Caco-2 (cell line): ENCODE measurements around the gene GAREM1. TPM values are rescaled to one million over a fixed set of nuclear protein-coding genes. Genes with fewer than 3 reads are reported as not detected.

Experiments used
- BruUV-seq: library from RNA; stranded (reverse); fragments of 400-500 nt; replicated peaks from 2 replicates; lab custom pipeline; 2021; lab: Mats Ljungman, UMichigan
- CTCF ChIA-PET: fragments of 300-600 bp; sonication (Branson Sonifier 250); formaldehyde crosslinking; loops from one replicate; lab custom pipeline; 2022; ENCODE audit warnings: antibody characterized with exemption; lab: Charles Lee
- POLR2A ChIA-PET: fragments of 300-600 bp; sonication (Branson Sonifier 250); formaldehyde crosslinking; loops from one replicate; lab custom pipeline; 2022; ENCODE audit warnings: antibody characterized with exemption; lab: Charles Lee
- DNase-seq, 2 experiments: peaks; one replicate each; pipeline versions ENCODE4 v3.0.0 to v3.0.0-alpha.2; 2020 to 2022
- H3K27me3 ChIP-seq: replicated peaks from 2 replicates; pipeline ENCODE4 v1.6.0; 2011; ENCODE audit warnings: low read length; ENCODE audit not compliant: control insufficient read depth, insufficient read depth
- H3K36me3 ChIP-seq: 2 replicates; pipeline ENCODE4 v1.5.1; 2011; ENCODE audit warnings: low read length; ENCODE audit not compliant: control insufficient read depth, insufficient read depth
- H3K4me1 ChIP-seq: fragments of 250-450 bp; sonication (Bioruptor Pico); 2 replicates; pipeline ENCODE4 v1.5.1; 2020; ENCODE audit warnings: mild to moderate bottlenecking
- H3K4me3 ChIP-seq: 2 replicates; pipeline ENCODE4 v1.5.1; 2011; ENCODE audit warnings: low read depth, mild to moderate bottlenecking, control low read depth, low read length
- H3K9me3 ChIP-seq: fragments of 250-450 bp; sonication (Bioruptor Pico); 2 replicates; pipeline ENCODE4 v1.5.1; 2020; ENCODE audit warnings: mild to moderate bottlenecking, moderate library complexity
- H3K27ac Mint-ChIP-seq: one replicate; pipeline ENCODE4 v1.8.0; 2022; ENCODE audit warnings: mixed read lengths; ENCODE audit not compliant: unreplicated experiment
- H3K27me3 Mint-ChIP-seq: one replicate; pipeline ENCODE4 v1.8.0; 2022; ENCODE audit warnings: mixed read lengths; ENCODE audit not compliant: insufficient read depth, unreplicated experiment
- H3K36me3 Mint-ChIP-seq: one replicate; pipeline ENCODE4 v1.8.0; 2022; ENCODE audit warnings: mild to moderate bottlenecking, mixed read lengths; ENCODE audit not compliant: insufficient read depth, unreplicated experiment
- H3K4me1 Mint-ChIP-seq: one replicate; pipeline ENCODE4 v1.8.0; 2022; ENCODE audit warnings: low read depth, mixed read lengths; ENCODE audit not compliant: unreplicated experiment
- H3K4me3 Mint-ChIP-seq: one replicate; pipeline ENCODE4 v1.8.0; 2022; ENCODE audit warnings: mild to moderate bottlenecking, moderate library complexity, mixed read lengths; ENCODE audit not compliant: unreplicated experiment
- H3K9me3 Mint-ChIP-seq: one replicate; pipeline ENCODE4 v1.8.0; 2022; ENCODE audit warnings: mixed read lengths; ENCODE audit not compliant: unreplicated experiment
- intact Hi-C: fragments of 100-400 bp; cut with micrococcal nuclease; formaldehyde crosslinking; loops from one replicate; pipeline ENCODE4 v1.10.0; 2022; ENCODE audit not compliant: unreplicated experiment
- total RNA-seq: library from RNA; stranded (reverse); gene quantifications from 2 replicates; pipeline ENCODE4 v1.2.3, GENCODE V29; 2022
- TF ChIP-seq, protein P1 (sequence below), 2 experiments: fragments of 200-600 bp in 1 of 2; IDR thresholded peaks; 1 replicate in 1 of 2; 2 replicates in 1 of 2; pipeline versions ENCODE4 v1.5.1 to v1.8.0; 2011 to 2022; ENCODE audit warnings: antibody characterized with exemption in 1 of 2, control low read depth in 1 of 2, inconsistent platforms in 1 of 2, low read depth in 1 of 2, low read length in 1 of 2, mild to moderate bottlenecking in 1 of 2, moderate library complexity in 1 of 2; ENCODE audit not compliant: insufficient read depth in 1 of 2, severe bottlenecking in 1 of 2, unreplicated experiment in 1 of 2

The GAREM1 gene
- total RNA-seq, 1 experiment from 2014 or later = 0.50 TPM

- Histone ChIP-seq H3K4me3 (no peak overlapping the region), H3K9me3 (no peaks in the 10 kb centered on the region), H3K27me3 (no peaks in the 10 kb centered on the region), H3K4me1 (no peaks in the 10 kb centered on the region), H3K36me3 (no peaks in the 10 kb centered on the region)
- intact Hi-C loops = no loop called here
- Mint-ChIP-seq H3K4me1 (no peaks in the 10 kb centered on the region), H3K9me3 (no peaks in the 10 kb centered on the region), H3K27ac (no peak overlapping the region), H3K27me3 (no peaks in the 10 kb centered on the region), H3K36me3 (no peaks in the 10 kb centered on the region), H3K4me3 (no peak overlapping the region)
- BruUV-seq = no TSS peak
- ChIA-PET CTCF (no interaction called here), POLR2A (no interaction called here)
- TF ChIP-seq, protein P1, sequence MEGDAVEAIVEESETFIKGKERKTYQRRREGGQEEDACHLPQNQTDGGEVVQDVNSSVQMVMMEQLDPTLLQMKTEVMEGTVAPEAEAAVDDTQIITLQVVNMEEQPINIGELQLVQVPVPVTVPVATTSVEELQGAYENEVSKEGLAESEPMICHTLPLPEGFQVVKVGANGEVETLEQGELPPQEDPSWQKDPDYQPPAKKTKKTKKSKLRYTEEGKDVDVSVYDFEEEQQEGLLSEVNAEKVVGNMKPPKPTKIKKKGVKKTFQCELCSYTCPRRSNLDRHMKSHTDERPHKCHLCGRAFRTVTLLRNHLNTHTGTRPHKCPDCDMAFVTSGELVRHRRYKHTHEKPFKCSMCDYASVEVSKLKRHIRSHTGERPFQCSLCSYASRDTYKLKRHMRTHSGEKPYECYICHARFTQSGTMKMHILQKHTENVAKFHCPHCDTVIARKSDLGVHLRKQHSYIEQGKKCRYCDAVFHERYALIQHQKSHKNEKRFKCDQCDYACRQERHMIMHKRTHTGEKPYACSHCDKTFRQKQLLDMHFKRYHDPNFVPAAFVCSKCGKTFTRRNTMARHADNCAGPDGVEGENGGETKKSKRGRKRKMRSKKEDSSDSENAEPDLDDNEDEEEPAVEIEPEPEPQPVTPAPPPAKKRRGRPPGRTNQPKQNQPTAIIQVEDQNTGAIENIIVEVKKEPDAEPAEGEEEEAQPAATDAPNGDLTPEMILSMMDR (IDR thresholded peaks at IDR 0.05; ENCODE audit: insufficient read depth in 1 of 2, low read depth in 1 of 2, low read length in 1 of 2, severe bottlenecking in 1 of 2, unreplicated experiment in 1 of 2) = no peak
- DNase-seq = no peak
Observed at GRCh38 chr18:32460171-32460731, 10.4 kb downstream of the GAREM1 start.

GRCh38 chr18:32459361-32460101 lies 11.2 kb downstream of the GAREM1 start:
- H3K4me3 Mint-ChIP-seq = no peak overlapping the region

GRCh38 chr18:32455361-32455760 lies 15.3 kb downstream of the GAREM1 start:
- POLR2A ChIA-PET = no interaction called here
- no peak overlapping the region for H3K4me3 Mint-ChIP-seq
- TF ChIP-seq, protein P1 (IDR thresholded peaks at IDR 0.05; ENCODE audit: insufficient read depth in 1 of 2, low read depth in 1 of 2, low read length in 1 of 2, severe bottlenecking in 1 of 2, unreplicated experiment in 1 of 2) = no peak
- no peaks in the 10 kb centered on the region for H3K9me3 Mint-ChIP-seq
- H3K36me3 Mint-ChIP-seq = no peaks in the 10 kb centered on the region
- Histone ChIP-seq H3K4me1 (no peaks in the 10 kb centered on the region), H3K27me3 (no peaks in the 10 kb centered on the region), H3K36me3 (no peaks in the 10 kb centered on the region), H3K4me3 (no peak overlapping the region), H3K9me3 (no peaks in the 10 kb centered on the region)
- no peaks in the 10 kb centered on the region for H3K27me3 Mint-ChIP-seq
- CTCF ChIA-PET = no interaction called here
- H3K4me1 Mint-ChIP-seq = no peaks in the 10 kb centered on the region
- no peak overlapping the region for H3K27ac Mint-ChIP-seq
- DNase-seq = no peak
- intact Hi-C loops = no loop called here
- BruUV-seq = no TSS peak

More at GRCh38 chr18:32459361-32460101, 11.2 kb downstream of the GAREM1 start:
- ChIA-PET CTCF (no interaction called here), POLR2A (no interaction called here)
- no peak for DNase-seq
- intact Hi-C loops = no loop called here
- no peaks in the 10 kb centered on the region for H3K36me3 Mint-ChIP-seq
- TF ChIP-seq, protein P1 (IDR thresholded peaks at IDR 0.05; ENCODE audit: insufficient read depth in 1 of 2, low read depth in 1 of 2, low read length in 1 of 2, severe bottlenecking in 1 of 2, unreplicated experiment in 1 of 2) = no peak
- Histone ChIP-seq H3K4me3 (no peak overlapping the region), H3K27me3 (no peaks in the 10 kb centered on the region), H3K9me3 (no peaks in the 10 kb centered on the region), H3K4me1 (no peaks in the 10 kb centered on the region), H3K36me3 (no peaks in the 10 kb centered on the region)
- no peaks in the 10 kb centered on the region for H3K9me3 Mint-ChIP-seq
- H3K27me3 Mint-ChIP-seq = no peaks in the 10 kb centered on the region
- H3K27ac Mint-ChIP-seq = no peak overlapping the region
- no peaks in the 10 kb centered on the region for H3K4me1 Mint-ChIP-seq
- BruUV-seq = no TSS peak
